Small intestine (tissue), 7 donors: ENCODE data around the gene AVL9. TPM values are rescaled to one million over a fixed set of nuclear protein-coding genes. Genes with fewer than 3 reads are reported as not detected.
"Not testable (repeated sequence)": the region's sequence is repeated elsewhere in the genome, so short reads cannot be mapped to it uniquely, and the experiment has no call there.

Source experiments
- DNase-seq, 2 donors: peaks; one replicate each; pipeline versions ENCODE4 v3.0.0 to v3.0.0-alpha.2; 2013
- FAIRE-seq: peaks from 2 replicates; lab custom pipeline; 2012; peaks lifted over from hg19 to GRCh38; lab: Jason Lieb, UNC
- H3K27ac ChIP-seq, 3 donors: one replicate each; pipeline ENCODE4 v1.5.1; 2013; ENCODE audit warnings: low read length in 2 of 3, mild to moderate bottlenecking in 2 of 3, control low read depth in 1 of 3, inconsistent platforms in 1 of 3, low read depth in 1 of 3, moderate library complexity in 1 of 3
- H3K27me3 ChIP-seq, 3 donors: one replicate each; pipeline ENCODE4 v1.6.1; 2013; ENCODE audit warnings: low read length in 3 of 3, inconsistent platforms in 1 of 3; ENCODE audit not compliant: control insufficient read depth in 3 of 3, insufficient read depth in 3 of 3
- H3K36me3 ChIP-seq, 3 donors: one replicate each; pipeline ENCODE4 v1.6.1; 2013; ENCODE audit warnings: low read length in 3 of 3, inconsistent platforms in 1 of 3, low read depth in 1 of 3, mild to moderate bottlenecking in 1 of 3, moderate library complexity in 1 of 3; ENCODE audit not compliant: control insufficient read depth in 3 of 3, insufficient read depth in 2 of 3
- H3K4me1 ChIP-seq, 3 donors: one replicate each; pipeline ENCODE4 v1.6.1; 2013; ENCODE audit warnings: low read length in 2 of 3, inconsistent platforms in 1 of 3, low read depth in 1 of 3, mild to moderate bottlenecking in 1 of 3, moderate library complexity in 1 of 3; ENCODE audit not compliant: control insufficient read depth in 3 of 3, insufficient read depth in 2 of 3
- H3K4me3 ChIP-seq, 3 donors: one replicate each; pipeline ENCODE4 v1.5.1; 2013; ENCODE audit warnings: low read length in 3 of 3, control low read depth in 1 of 3, inconsistent platforms in 1 of 3, low read depth in 1 of 3, mild to moderate bottlenecking in 1 of 3, moderate library complexity in 1 of 3
- H3K9me3 ChIP-seq, 2 donors: one replicate each; pipeline ENCODE4 v1.6.1; 2013; ENCODE audit warnings: low read depth in 1 of 2, low read length in 1 of 2; ENCODE audit not compliant: control insufficient read depth in 2 of 2, insufficient read depth in 1 of 2
- WGBS, 3 donors: extraction: QIAGEN DNeasy Blood & Tissue Kit; methylation state at CpG; one replicate each; pipeline ENCODE4 v1.1.7; 2013; 5-methylcytosine and 5-hydroxymethylcytosine counted together
- polyA plus RNA-seq, 4 donors: library from polyadenylated mRNA; stranded (reverse) in 3 of 4; unstranded in 1 of 4; fragments of 200-250 nt in 3 of 4; fragments of 120-200 nt in 1 of 4; gene quantifications; one replicate each; pipeline versions ENCODE4 v1.2.1 to v1.2.3, GENCODE V29; 2013
- donor health status: healthy with polysubstance abuse.
- donor health status: control.
- donor health status: control.
- donor health status: Bipolar disorder and iron deficiency.
- donor health status: healthy.

The AVL9 gene
- polyA plus RNA-seq, 4 donors: 8.4 to 41.7 (median 17.6) TPM

DNA sequence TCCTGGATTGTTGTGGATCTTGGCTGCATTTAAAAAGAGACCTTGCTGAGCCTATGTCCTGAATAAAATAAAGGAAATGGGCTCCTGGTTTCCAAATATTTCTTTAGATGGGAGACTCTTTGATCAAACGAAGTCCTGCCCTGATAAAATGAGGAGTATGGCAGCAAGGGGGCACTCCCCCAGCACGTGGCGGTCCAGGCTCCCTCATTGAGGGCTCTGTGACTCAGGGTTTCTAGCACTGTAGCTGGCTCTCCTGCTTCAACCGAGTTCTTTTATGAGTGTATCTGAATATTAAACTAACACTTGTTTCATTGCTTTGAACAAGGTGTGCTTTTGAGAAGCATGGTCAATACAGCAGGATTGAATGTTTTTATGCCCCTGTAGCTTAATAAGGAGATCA lies 114.2 kb downstream of the AVL9 start:
- Histone ChIP-seq H3K4me1 (no peaks in the 10 kb centered on the region), H3K9me3 (peaks cover 0 to 8% of the 10 kb centered on the region in 2 donors), H3K36me3 (peaks cover 0 to 4% (median 0%) of the 10 kb centered on the region in 3 donors), H3K4me3 (no peak overlapping the region), H3K27me3 (no peaks in the 10 kb centered on the region), H3K27ac (no peak overlapping the region)
- DNase-seq (no peak), FAIRE-seq (no peak)
- WGBS, 3 donors: 80 to 83% (median 81%) methylated on average over 4 of the region's 4 CpGs

DNA sequence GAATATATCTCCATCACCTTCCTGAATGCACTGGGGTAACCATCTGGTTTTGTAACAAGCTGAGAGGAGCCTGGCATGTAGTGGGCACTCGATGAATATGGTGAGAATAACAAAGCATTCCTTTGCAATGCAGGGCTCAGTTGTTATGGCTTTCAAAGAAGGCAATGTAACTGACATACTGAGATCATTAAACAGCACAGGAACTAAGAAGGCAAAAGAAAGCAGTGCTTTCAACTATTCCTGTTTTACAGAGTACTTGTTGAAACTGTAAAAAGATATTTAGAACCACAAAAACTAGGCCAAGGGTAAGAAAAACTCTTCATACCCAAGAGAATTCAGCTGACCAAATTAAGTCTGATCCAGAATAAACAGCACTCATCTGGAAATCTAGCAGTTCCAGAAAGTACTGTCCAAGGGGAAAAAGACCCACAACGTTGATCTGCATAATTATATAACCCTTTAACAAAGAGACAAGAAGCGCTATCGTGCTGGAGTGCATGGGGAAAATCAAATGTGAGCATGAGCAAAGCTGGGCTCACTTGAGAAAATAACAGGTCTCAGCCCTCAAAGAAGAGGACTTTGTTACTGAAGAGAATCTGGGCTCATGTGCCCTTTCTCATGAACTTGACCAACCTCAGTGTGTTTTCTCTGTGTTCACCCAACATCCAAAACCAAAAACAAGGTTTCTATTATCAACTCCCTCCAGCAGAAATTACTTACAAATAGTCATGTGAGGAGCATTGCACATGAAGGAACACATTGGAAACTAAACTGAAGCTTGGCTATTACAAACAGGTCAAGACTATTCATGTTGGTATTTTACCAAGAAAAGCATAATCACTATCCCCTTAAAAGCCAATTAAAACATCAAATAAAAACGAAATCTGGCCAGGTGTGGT lies 116.2 kb downstream of the AVL9 start:
- 62 to 78% (median 74%) methylated on average over 5 of the region's 5 CpGs for WGBS, 3 donors

DNA sequence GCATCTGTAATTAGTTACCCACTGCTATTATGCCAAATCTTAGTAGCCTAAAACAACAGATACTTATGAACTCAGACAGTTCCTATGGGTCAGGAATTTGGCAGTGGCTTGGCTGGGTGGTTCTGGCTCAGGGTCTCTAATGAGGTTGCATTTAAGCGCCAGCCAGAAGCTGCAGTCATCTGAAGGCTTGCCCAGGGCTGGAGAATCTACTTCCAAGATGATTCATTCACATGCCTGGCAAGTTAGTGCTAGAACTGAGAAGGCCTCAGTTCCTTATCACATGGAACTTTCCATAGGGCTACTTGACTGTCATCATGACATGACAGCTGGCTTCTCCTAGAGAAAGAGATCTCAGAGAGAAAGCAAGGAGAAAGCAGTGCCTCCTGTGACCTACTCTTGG lies 121.3 kb downstream of the AVL9 start:
- H3K9me3 ChIP-seq: no peaks in the 10 kb centered on the region
- no peaks in the 10 kb centered on the region for H3K27me3 ChIP-seq
- no peaks in the 10 kb centered on the region for H3K4me1 ChIP-seq
- peaks cover 0 to 2% (median 0%) of the 10 kb centered on the region in 3 donors for H3K36me3 ChIP-seq
- FAIRE-seq: no peak
- 94 to 100% (median 96%) methylated on average over 1 of the region's 1 CpG for WGBS, 3 donors
- H3K27ac ChIP-seq: no peak overlapping the region
- no peak for DNase-seq
- no peak overlapping the region for H3K4me3 ChIP-seq

More for the DNA sequence above, 116.2 kb downstream of the AVL9 start:
- FAIRE-seq: no peak
- no peak overlapping the region for H3K27ac ChIP-seq
- no peak for DNase-seq
- H3K4me3 ChIP-seq: no peak overlapping the region
- no peaks in the 10 kb centered on the region for H3K27me3 ChIP-seq
- no peaks in the 10 kb centered on the region for H3K9me3 ChIP-seq
- no peaks in the 10 kb centered on the region for H3K4me1 ChIP-seq
- peaks cover 0 to 4% (median 0%) of the 10 kb centered on the region in 3 donors for H3K36me3 ChIP-seq

DNA sequence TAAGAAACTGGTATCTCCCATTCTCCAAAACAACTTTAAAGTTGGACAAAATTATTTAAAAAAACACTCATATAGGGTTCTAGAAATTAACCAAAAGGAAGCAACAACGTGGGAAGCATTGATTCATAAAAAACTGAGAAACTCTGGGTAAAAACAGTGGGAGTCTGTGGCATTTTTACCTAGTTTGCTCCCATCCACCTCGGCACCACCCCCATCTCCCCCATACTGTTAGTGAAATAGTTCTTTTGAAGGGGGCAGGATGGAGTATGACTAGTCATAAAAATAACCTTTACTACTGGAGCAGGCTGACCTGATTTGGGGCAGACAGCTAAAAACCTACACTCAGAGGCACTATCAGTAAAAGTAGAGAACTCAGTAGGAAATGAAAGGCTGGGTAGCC lies 123.2 kb downstream of the AVL9 start:
- DNase-seq (no peak), FAIRE-seq (no peak)
- Histone ChIP-seq H3K36me3 (no peaks in the 10 kb centered on the region), H3K4me3 (no peak overlapping the region), H3K27ac (no peak overlapping the region), H3K9me3 (no peaks in the 10 kb centered on the region), H3K4me1 (no peaks in the 10 kb centered on the region), H3K27me3 (no peaks in the 10 kb centered on the region)
- WGBS, 3 donors: 60 to 66% (median 63%) methylated on average over 2 of the region's 2 CpGs

DNA sequence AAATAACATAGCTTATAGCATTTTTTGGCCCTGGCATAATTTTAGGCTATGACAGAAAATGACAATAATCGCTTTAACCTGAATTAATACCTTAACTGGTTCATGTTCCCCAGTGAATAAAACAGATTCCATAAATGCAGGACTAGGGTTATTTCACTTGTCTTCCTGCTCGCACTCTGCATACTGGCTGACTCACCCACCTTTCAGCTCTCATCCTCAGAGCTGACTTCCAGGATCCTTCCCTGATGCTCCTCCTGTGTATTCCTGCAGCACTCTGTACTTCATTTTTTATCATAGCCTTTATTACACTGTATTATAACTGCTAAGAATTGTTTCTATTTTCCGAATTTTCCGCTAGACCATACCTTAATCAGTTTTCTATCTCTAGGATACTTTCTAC lies 123.7 kb downstream of the AVL9 start:
- WGBS, 3 donors: 94 to 96% (median 94%) methylated on average over 4 of the region's 4 CpGs
- Histone ChIP-seq H3K4me3 (no peak overlapping the region), H3K9me3 (no peaks in the 10 kb centered on the region), H3K27ac (no peak overlapping the region), H3K4me1 (no peaks in the 10 kb centered on the region), H3K36me3 (no peaks in the 10 kb centered on the region), H3K27me3 (no peaks in the 10 kb centered on the region)
- FAIRE-seq (no peak), DNase-seq (no peak)

DNA sequence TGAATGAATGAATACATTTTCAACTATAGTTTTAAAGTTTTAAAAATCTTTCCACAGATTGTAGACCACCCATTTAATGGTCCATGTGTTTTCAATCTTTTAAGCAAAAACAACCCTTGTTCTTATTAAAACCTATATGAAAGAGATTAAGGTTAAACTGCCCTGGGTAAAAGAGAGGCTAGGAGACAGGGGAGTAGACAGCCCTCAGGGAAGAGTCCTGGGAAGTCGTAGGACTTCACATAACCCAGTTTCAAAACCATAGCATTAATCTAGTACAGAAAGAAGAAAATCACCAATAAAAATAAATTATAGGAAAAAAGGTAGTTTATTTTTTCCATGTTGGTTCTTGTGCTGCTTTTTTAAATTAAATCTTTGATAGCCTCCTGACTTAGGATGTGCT lies 124.1 kb downstream of the AVL9 start:
- H3K27ac ChIP-seq, H3K9me3 ChIP-seq, H3K4me1 ChIP-seq, H3K27me3 ChIP-seq, FAIRE-seq, H3K4me3 ChIP-seq, H3K36me3 ChIP-seq, DNase-seq: not testable (repeated sequence)
- 86 to 96% (median 92%) methylated on average over 1 of the region's 1 CpG for WGBS, 3 donors

DNA sequence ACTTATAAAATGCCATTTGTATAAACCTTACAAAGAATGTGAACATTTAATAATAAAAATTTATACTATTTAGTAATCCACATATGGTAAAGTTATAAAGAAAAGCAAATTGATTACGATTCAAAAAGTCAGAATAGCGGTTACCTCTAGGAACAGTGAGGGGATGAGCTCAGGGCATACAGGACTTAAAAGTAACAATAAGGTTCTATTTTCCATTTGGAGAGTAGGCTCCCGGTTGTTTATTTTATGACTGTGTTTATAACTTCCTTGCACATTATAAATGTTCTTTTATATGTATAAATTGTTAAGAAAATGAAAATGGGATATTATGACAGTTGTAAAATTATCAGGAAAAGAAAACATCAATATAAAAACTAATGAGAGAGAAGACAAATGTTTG lies 135.7 kb downstream of the AVL9 start:
- no peak for FAIRE-seq
- no peaks in the 10 kb centered on the region for H3K36me3 ChIP-seq
- WGBS, 3 donors: 69 to 89% (median 73%) methylated on average over 3 of the region's 3 CpGs
- H3K4me1 ChIP-seq: no peaks in the 10 kb centered on the region
- no peak for DNase-seq
- no peak overlapping the region for H3K27ac ChIP-seq
- H3K9me3 ChIP-seq: no peaks in the 10 kb centered on the region
- H3K4me3 ChIP-seq: no peak overlapping the region
- H3K27me3 ChIP-seq: no peaks in the 10 kb centered on the region

DNA sequence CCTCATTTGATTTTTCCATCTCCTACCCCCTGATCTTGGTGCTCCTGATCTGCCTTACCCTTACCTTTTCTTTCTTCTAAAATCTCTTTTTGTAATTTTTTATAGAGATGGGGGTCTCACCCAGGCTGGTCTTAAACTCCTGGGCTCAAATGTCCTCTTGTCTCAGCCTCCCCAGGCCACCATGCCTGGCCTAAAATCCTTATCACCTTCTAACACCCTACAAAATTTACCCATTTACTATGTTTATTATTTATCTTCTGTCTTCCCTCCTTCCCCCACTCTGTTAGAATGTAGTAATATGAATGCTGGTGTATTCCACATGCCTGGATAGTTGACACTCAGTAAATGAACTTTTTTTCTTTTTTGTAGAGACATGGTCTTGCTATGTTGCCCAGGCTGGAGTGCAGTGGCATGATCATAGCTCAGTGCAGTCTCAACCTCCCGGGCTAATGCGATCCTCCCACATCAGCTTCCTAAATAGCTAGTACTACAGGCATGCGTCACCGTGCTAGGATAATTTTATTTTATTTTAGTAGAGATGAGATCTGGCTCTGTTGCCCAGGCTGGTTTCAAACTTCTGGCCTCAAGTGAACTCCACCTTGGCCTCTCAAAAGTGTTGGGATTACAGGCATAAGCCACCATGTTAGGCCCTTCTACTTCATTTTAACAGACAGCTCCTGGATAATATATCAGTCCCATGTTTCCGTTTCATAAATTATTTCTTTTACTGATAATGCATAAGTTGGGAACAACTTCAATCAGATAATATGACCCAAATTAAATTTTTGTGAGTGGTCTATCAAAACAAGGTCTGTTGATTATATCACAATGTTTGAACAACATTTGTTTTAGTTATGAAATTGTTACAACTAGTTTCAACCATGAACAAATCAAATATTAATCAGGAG lies 136.6 kb downstream of the AVL9 start:
- FAIRE-seq: peak; percentile 57
- not testable (repeated sequence) for H3K27me3 ChIP-seq, H3K27ac ChIP-seq, DNase-seq, H3K36me3 ChIP-seq, H3K4me1 ChIP-seq, H3K9me3 ChIP-seq, H3K4me3 ChIP-seq
- WGBS, 3 donors: 94 to 96% (median 95%) methylated on average over 5 of the region's 5 CpGs
